GM20000 (cell line): ENCODE results near the gene CACNA1S.
A peak's percentile ranks its signal among the peaks of the same experiment; 100 is the strongest.

Source experiments
- DNase-seq: peaks from one replicate; pipeline ENCODE4 v3.0.0; 2012; ENCODE audit warnings: low spot score
- CTCF ChIP-seq: IDR thresholded peaks from 2 replicates; pipeline ENCODE4 v1.5.1; 2012; ENCODE audit warnings: mild to moderate bottlenecking, control low read depth; ENCODE audit errors: extremely low read depth, missing control alignments

CACNA1S gene

GRCh38 chr1:201149400-201149799 is 37.2 kb upstream of the CACNA1S start:
- no peak for TF ChIP-seq CTCF
- peak; percentile 56 for DNase-seq

- no peak for DNase-seq
- no peak for TF ChIP-seq CTCF
These were observed 35.3 kb upstream of the CACNA1S start for GRCh38 chr1:201147396-201148015.

DNA sequence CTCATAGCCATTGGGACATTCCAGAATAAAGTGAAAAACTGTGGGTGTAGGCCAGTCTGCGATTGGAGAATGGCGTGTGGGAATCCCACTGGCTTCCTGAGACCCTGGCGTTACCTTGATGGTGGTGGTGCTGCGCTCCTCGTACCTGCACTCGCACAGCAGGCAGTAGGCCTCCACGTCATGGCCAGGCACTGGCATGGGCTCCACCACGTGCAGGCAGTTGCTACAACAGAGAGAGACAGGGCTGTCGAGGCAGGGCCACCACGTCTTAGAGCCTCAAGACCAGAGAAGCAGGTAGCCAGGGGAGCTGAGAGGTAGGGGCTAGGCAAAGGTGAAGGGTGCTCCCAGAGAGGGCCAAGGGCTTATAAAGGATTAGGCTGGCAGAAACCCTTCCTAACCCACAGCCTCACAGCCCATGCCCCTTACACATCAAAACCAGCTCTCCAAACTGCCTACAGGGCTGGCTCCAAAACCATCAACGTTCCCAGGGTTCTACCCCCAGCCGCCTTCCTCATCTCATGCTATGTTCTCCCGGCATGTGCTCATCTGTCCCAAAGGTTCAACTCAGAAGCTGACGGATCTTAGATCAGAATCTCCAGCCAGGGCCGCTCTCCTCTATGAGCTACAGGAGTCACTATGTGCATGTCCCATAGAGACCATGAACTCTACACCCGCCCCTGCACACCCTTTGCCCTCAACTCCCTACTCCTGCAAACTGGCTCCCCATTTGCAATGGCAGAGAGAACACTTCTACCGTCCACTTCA is 34.6 kb upstream of the CACNA1S start:
- no peak for TF ChIP-seq CTCF
- DNase-seq: no peak

DNA sequence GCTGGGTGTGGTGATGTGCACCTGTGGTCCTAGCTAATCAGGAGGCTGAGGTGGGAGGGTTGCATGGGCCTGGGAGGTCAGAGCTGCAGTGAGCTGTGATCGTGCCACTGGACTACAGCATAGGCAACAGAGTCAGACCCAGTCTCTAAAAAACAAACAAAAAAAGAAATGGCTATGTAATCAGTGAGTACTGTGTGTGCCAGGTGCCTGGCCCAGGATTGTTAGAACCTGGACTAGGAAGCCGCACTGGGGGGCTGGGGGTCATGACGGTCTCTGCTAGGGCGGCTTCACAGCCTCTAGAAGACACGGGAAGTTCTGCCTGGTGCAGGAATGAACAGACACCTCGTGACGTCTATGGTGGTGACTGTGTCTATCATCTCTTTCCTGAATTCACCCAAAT is 33.6 kb upstream of the CACNA1S start:
- no peak for DNase-seq
- no peak for TF ChIP-seq CTCF

GRCh38 chr1:201145132-201145531 is 32.9 kb upstream of the CACNA1S start:
- TF ChIP-seq CTCF: no peak
- DNase-seq: no peak

DNA sequence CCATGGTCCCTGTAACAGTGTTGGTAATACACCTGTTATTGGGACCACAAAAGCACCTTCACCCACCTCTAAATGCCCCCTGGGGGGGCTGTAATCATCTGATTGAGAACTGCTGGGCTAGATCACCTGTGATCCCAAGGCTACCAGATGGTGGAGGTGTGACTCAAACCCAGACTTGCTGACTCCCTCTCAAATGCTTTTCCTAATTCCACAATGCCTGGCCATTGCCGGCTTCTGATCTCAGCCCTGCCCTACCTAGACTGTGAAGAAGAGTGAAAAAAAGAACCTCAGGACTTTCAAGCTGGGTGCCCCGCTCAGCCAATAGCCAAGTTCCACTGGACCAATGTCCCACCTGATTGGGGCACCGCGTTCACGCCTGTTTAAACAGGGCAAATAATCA is 32.5 kb upstream of the CACNA1S start:
- DNase-seq: no peak
- TF ChIP-seq CTCF: no peak

GRCh38 chr1:201143726-201144635 is 31.8 kb upstream of the CACNA1S start:
- no peak for TF ChIP-seq CTCF
- DNase-seq: no peak
